ENCODE measurements around the gene EVL. TPM values are rescaled to one million over a fixed set of nuclear protein-coding genes. Genes with fewer than 3 reads are reported as not detected.

EVL gene
- total and polyA plus RNA-seq, 2 of the 8 experiments (the other 6 are each of a cell fraction or from before 2014, with no cell fraction given) = 30.7 to 64.6 TPM

GRCh38 chr14:100048786-100049185, 16.4 kb upstream of the EVL start:
- no peaks in the 10 kb centered on the region for H3K4me1 ChIP-seq (replicated peaks in 1 of 4; ENCODE audit: control insufficient read depth in 3 of 4, insufficient read depth in 4 of 4, low read length in 3 of 4)
- no peak overlapping the region for H3K27ac ChIP-seq (ENCODE audit: low read depth, low read length)
- 81% methylated on average over 3 of the region's 3 CpGs; no CpG with 5 or more reads in 1 of the 2 experiments for WGBS, 2 experiments (ENCODE audit: extremely low coverage in 1 of 2, insufficient coverage in 1 of 2, insufficient read length in 1 of 2, insufficient replicate concordance in 2 of 2, low coverage in 1 of 2, low lambda C conversion rate in 2 of 2, missing lambda C conversion rate in 1 of 2)
- H3K9me3 ChIP-seq (ENCODE audit: insufficient read depth in 2 of 2, low read depth in 1 of 2, low read length in 1 of 2) = no peaks in the 10 kb centered on the region
- peaks cover 0 to 6% of the 10 kb centered on the region in 2 experiments for H4K20me1 ChIP-seq (replicated peaks in 1 of 2; ENCODE audit: control insufficient read depth in 1 of 2, insufficient read depth in 2 of 2, low read length in 2 of 2)
- H2BK5ac ChIP-seq (ENCODE audit: low read depth, low read length) = no peak overlapping the region
- H3K79me1 ChIP-seq (ENCODE audit: low read depth, low read length) = no peaks in the 10 kb centered on the region
- no peak overlapping the region for H3K9ac ChIP-seq (replicated peaks in 1 of 4; ENCODE audit: extremely low read depth in 1 of 4, low read depth in 3 of 4, low read length in 3 of 4)
- no peak overlapping the region for H3K14ac ChIP-seq (ENCODE audit: insufficient read length)
- H2BK12ac ChIP-seq (ENCODE audit: low read depth, low read length) = no peak overlapping the region
- no peaks in the 10 kb centered on the region for H3K36me3 ChIP-seq (ENCODE audit: control insufficient read depth in 2 of 4, insufficient read depth in 4 of 4, low read length in 3 of 4)
- FAIRE-seq = no peak
- no peak overlapping the region for H2BK20ac ChIP-seq (ENCODE audit: low read length)
- H3K18ac ChIP-seq (ENCODE audit: extremely low read depth, low read length) = no peak overlapping the region
- no peak overlapping the region for H2AFZ ChIP-seq (ENCODE audit: low read length)
- H3K79me2 ChIP-seq (ENCODE audit: control insufficient read depth in 1 of 2, insufficient read depth in 2 of 2, low read length in 2 of 2) = 0 out of 4 replicates have a peak, but pooled peaks cover 0 to 3% of the 10 kb centered on the region in 2 experiments
- H2BK120ac ChIP-seq (replicated peaks; ENCODE audit: low read depth, low read length) = no peak overlapping the region
- H3K27me3 ChIP-seq (replicated peaks in 1 of 4; ENCODE audit: control insufficient read depth in 3 of 4, extremely low read depth in 1 of 4, insufficient read depth in 3 of 4, low read length in 3 of 4) = no peaks in the 10 kb centered on the region
- no peak overlapping the region for H3K56ac ChIP-seq (replicated peaks; ENCODE audit: insufficient read length, low read depth, low read length)
- H4K91ac ChIP-seq (replicated peaks; ENCODE audit: insufficient read length, low read length) = no peak overlapping the region
- TF ChIP-seq, protein P1, sequence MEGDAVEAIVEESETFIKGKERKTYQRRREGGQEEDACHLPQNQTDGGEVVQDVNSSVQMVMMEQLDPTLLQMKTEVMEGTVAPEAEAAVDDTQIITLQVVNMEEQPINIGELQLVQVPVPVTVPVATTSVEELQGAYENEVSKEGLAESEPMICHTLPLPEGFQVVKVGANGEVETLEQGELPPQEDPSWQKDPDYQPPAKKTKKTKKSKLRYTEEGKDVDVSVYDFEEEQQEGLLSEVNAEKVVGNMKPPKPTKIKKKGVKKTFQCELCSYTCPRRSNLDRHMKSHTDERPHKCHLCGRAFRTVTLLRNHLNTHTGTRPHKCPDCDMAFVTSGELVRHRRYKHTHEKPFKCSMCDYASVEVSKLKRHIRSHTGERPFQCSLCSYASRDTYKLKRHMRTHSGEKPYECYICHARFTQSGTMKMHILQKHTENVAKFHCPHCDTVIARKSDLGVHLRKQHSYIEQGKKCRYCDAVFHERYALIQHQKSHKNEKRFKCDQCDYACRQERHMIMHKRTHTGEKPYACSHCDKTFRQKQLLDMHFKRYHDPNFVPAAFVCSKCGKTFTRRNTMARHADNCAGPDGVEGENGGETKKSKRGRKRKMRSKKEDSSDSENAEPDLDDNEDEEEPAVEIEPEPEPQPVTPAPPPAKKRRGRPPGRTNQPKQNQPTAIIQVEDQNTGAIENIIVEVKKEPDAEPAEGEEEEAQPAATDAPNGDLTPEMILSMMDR (IDR thresholded peaks at IDR 0.05; ENCODE audit: control extremely low read depth in 1 of 3, insufficient read depth in 1 of 3, low read depth in 1 of 3, low read length in 3 of 3) = no peak
- TF ChIP-seq TAF7 (optimal IDR thresholded peaks at IDR 0.05; ENCODE audit: borderline replicate concordance, low read depth, low read length) (no peak), CTBP2 (IDR thresholded peaks at IDR 0.05; ENCODE audit: borderline replicate concordance, insufficient read depth, insufficient read length, low read length) (no peak), BCL11A (IDR thresholded peaks at IDR 0.05; ENCODE audit: low read depth in 2 of 2, low read length in 2 of 2) (no peak), TCF12 (IDR thresholded peaks at IDR 0.05; ENCODE audit: low read depth, low read length) (no peak), SIN3A (conservative IDR thresholded peaks at IDR 0.05 in 1 of 2, IDR thresholded peaks at IDR 0.05 in 1 of 2; ENCODE audit: low read depth in 1 of 2, low read length in 2 of 2) (no peak), GABPA (IDR thresholded peaks at IDR 0.05; ENCODE audit: borderline replicate concordance, insufficient read depth, low read length) (no peak), RAD21 (IDR thresholded peaks at IDR 0.05 in 1 of 2, conservative IDR thresholded peaks at IDR 0.05 in 1 of 2; ENCODE audit: low read depth in 2 of 2, low read length in 2 of 2) (no peak), SP2 (IDR thresholded peaks at IDR 0.05; ENCODE audit: low read length) (no peak)
- no peak overlapping the region for H3K4me2 ChIP-seq (ENCODE audit: insufficient read depth in 1 of 2, low read depth in 2 of 2, low read length in 2 of 2)
- H3K4ac ChIP-seq (replicated peaks; ENCODE audit: insufficient read length, low read depth, low read length) = no peak overlapping the region
- H3K23ac ChIP-seq (ENCODE audit: insufficient read length) = no peak overlapping the region
- no peak for DNase-seq (ENCODE audit: low read depth in 1 of 2, low spot score in 2 of 2)
- ChIA-PET POLR2A (ENCODE audit: partially characterized antibody) (no interaction called here), CTCF (ENCODE audit: partially characterized antibody) (interaction anchor here (1.1 to 1.7 kb wide), 6 partner anchors 13 to 82 kb away, joined by 3 to 5 read pairs (median 4); no protein-coding TSS in a partner anchor)
- H2BK15ac ChIP-seq (ENCODE audit: low read length) = no peak overlapping the region
- no peaks in the 10 kb centered on the region for H3K23me2 ChIP-seq (ENCODE audit: low read depth, low read length)
- H4K8ac ChIP-seq (ENCODE audit: extremely low read depth, insufficient read depth, low read length) = no peak overlapping the region
- H3K4me3 ChIP-seq (ENCODE audit: extremely low read depth in 1 of 4, insufficient read depth in 2 of 4, low read depth in 3 of 4, low read length in 4 of 4) = no peak overlapping the region
- no peak overlapping the region for H2AK5ac ChIP-seq (ENCODE audit: low read depth, low read length)
- no peak overlapping the region for H4K5ac ChIP-seq (ENCODE audit: insufficient read length, low read depth, low read length)

Data from H1 (cell line).